ENCODE results near the gene TRAP1. TPM values are rescaled to one million over a fixed set of nuclear protein-coding genes. Genes with fewer than 3 reads are reported as not detected.

Gene TRAP1
- polyA plus RNA-seq, 3 donors, result 22.8 to 54.0 (median 22.9) TPM

DNA sequence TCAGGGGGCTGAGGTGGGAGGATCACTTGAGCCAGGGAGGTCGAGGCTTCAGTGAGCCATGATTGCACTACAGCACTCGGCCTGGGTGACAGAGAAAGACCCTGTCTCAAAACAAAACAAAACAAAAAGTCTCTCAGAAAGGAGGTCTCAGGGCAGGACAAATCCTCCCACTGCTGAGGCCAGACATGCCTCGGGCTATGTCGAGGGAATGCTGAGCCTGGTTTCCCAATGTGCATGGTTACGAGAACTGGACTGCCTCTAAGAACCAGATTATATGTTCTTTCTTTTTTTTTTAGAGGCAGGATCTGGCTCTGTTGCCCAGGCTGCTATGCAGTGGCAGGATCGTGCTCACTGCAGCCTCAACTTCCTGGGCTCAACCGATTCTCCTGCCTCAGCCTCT, 27.6 kb downstream of the TRAP1 start:
- Histone ChIP-seq H3K9ac (ENCODE audit: insufficient read depth, low read length, poor library complexity, severe bottlenecking) (no peak overlapping the region), H3K27ac (ENCODE audit: low read depth in 1 of 2, low read length in 2 of 2) (no peak overlapping the region), H3K79me2 (ENCODE audit: insufficient read depth, low read length) (no peaks in the 10 kb centered on the region), H3K4me1 (ENCODE audit: control insufficient read depth in 1 of 2, insufficient read depth in 2 of 2, low read length in 2 of 2) (peaks cover 6 to 7% of the 10 kb centered on the region in 2 donors), H3K9me3 (replicated peaks in 1 of 2; ENCODE audit: control insufficient read depth in 1 of 2, insufficient read depth in 1 of 2, low read length in 2 of 2) (no peaks in the 10 kb centered on the region), H3K36me3 (replicated peaks in 1 of 2; ENCODE audit: control insufficient read depth in 1 of 2, insufficient read depth in 2 of 2, low read length in 2 of 2) (peaks cover 18 to 44% of the 10 kb centered on the region in 2 donors), H3K4me2 (replicated peaks; ENCODE audit: extremely low read depth, low read length, poor library complexity, severe bottlenecking) (no peak overlapping the region), H3K27me3 (ENCODE audit: control insufficient read depth in 2 of 2, insufficient read depth in 2 of 2, low read length in 2 of 2) (no peaks in the 10 kb centered on the region), H4K20me1 (ENCODE audit: insufficient read depth, low read length) (no peaks in the 10 kb centered on the region), H3K4me3 (replicated peaks in 1 of 3; ENCODE audit: low read depth in 2 of 3, low read length in 3 of 3) (no peak overlapping the region), H2AFZ (ENCODE audit: insufficient read depth, low read depth, low read length, poor library complexity, severe bottlenecking) (no peak overlapping the region)
- 91% methylated on average over 5 of the region's 7 CpGs for WGBS (ENCODE audit: insufficient coverage)
- Mint-ChIP-seq H3K36me3 (peaks cover 41 to 54% of the 10 kb centered on the region in 2 donors), H3K27ac (peak overlapping the region in 2 of 7 donors; percentile 8 to 71), H3K4me3 (no peak overlapping the region), H3K4me1 (peaks cover 10% of the 10 kb centered on the region), H3K27me3 (ENCODE audit: low read depth in 3 of 3) (peaks cover 1 to 4% (median 2%) of the 10 kb centered on the region in 3 donors), H3K9me3 (no peaks in the 10 kb centered on the region)
- no peak for DNase-seq
- intact Hi-C loops (cut with micrococcal nuclease), result loop anchor here in 1 of 2 donors (10.0 kb wide), 1 partner anchor 185 kb away; no protein-coding TSS in a partner anchor
- TF ChIP-seq, protein P1, sequence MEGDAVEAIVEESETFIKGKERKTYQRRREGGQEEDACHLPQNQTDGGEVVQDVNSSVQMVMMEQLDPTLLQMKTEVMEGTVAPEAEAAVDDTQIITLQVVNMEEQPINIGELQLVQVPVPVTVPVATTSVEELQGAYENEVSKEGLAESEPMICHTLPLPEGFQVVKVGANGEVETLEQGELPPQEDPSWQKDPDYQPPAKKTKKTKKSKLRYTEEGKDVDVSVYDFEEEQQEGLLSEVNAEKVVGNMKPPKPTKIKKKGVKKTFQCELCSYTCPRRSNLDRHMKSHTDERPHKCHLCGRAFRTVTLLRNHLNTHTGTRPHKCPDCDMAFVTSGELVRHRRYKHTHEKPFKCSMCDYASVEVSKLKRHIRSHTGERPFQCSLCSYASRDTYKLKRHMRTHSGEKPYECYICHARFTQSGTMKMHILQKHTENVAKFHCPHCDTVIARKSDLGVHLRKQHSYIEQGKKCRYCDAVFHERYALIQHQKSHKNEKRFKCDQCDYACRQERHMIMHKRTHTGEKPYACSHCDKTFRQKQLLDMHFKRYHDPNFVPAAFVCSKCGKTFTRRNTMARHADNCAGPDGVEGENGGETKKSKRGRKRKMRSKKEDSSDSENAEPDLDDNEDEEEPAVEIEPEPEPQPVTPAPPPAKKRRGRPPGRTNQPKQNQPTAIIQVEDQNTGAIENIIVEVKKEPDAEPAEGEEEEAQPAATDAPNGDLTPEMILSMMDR (IDR thresholded peaks at IDR 0.05), result no peak

DNA sequence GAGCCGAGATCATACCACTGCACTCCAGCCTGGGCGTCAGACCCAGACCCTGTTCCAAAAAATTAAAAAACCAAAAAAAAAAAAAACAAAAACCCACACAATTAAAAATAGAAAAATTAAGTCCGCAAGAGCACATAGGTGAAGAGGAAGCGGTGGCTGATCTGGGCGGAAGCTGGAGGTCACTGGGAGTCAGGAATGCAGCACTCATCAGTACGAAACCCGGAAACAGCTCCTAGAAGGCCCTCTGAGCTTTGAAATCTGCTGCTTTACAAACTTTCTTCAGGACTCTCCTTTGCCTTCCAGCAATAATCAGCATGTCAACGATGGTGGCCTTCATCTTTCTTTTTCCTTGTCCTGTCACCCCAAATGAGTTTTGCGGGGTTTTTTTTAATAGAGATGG, 29.5 kb downstream of the TRAP1 start:
- TF ChIP-seq, protein P1 (IDR thresholded peaks at IDR 0.05), result no peak
- Histone ChIP-seq H3K9me3 (replicated peaks in 1 of 2; ENCODE audit: control insufficient read depth in 1 of 2, insufficient read depth in 1 of 2, low read length in 2 of 2) (no peaks in the 10 kb centered on the region), H3K27me3 (ENCODE audit: control insufficient read depth in 2 of 2, insufficient read depth in 2 of 2, low read length in 2 of 2) (no peaks in the 10 kb centered on the region), H4K20me1 (ENCODE audit: insufficient read depth, low read length) (no peaks in the 10 kb centered on the region), H3K36me3 (replicated peaks in 1 of 2; ENCODE audit: control insufficient read depth in 1 of 2, insufficient read depth in 2 of 2, low read length in 2 of 2) (peaks cover 25 to 49% of the 10 kb centered on the region in 2 donors), H3K79me2 (ENCODE audit: insufficient read depth, low read length) (no peaks in the 10 kb centered on the region), H3K4me1 (ENCODE audit: control insufficient read depth in 1 of 2, insufficient read depth in 2 of 2, low read length in 2 of 2) (peaks cover 6 to 7% of the 10 kb centered on the region in 2 donors), H3K4me2 (replicated peaks; ENCODE audit: extremely low read depth, low read length, poor library complexity, severe bottlenecking) (no peak overlapping the region), H3K9ac (ENCODE audit: insufficient read depth, low read length, poor library complexity, severe bottlenecking) (no peak overlapping the region), H3K4me3 (replicated peaks in 1 of 3; ENCODE audit: low read depth in 2 of 3, low read length in 3 of 3) (no peak overlapping the region), H3K27ac (ENCODE audit: low read depth in 1 of 2, low read length in 2 of 2) (no peak overlapping the region), H2AFZ (ENCODE audit: insufficient read depth, low read depth, low read length, poor library complexity, severe bottlenecking) (no peak overlapping the region)
- H3K9me3 Mint-ChIP-seq, result no peaks in the 10 kb centered on the region
- no peak overlapping the region for H3K27ac Mint-ChIP-seq
- WGBS (ENCODE audit: insufficient coverage), result no CpG with 5 or more reads among the region's 9 CpGs
- peaks cover 42 to 58% of the 10 kb centered on the region in 2 donors for H3K36me3 Mint-ChIP-seq
- intact Hi-C loops (cut with micrococcal nuclease), result no loop called here
- H3K4me1 Mint-ChIP-seq, result peaks cover 10% of the 10 kb centered on the region
- no peak for DNase-seq
- H3K4me3 Mint-ChIP-seq, result no peak overlapping the region
- peaks cover 1 to 4% (median 4%) of the 10 kb centered on the region in 3 donors for H3K27me3 Mint-ChIP-seq (ENCODE audit: low read depth in 3 of 3)

Data from CD14-positive monocyte (primary cell).